ENCODE results near the gene POU6F1.
"Not testable (repeated sequence)": the region's sequence is repeated elsewhere in the genome, so short reads cannot be mapped to it uniquely, and the experiment has no call there.

Gene POU6F1

DNA sequence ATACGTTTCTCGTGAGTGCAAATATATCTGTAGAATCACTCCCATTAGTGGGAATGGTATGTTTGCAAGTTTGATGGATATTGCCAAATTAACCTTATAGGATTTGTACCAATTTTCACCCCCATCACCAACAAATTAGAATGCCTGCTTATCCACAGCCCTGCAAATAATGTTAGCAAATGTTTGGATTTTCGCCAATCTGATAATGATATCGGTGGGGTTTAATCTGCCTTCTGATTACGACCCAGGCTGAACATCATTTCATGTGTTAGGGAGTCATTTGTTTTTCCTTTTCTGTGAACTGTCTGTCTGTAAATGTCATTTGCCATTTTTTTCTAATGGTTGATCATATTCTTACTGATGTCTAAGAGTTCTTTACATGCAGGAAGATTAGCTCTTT lies 16.7 kb upstream of the POU6F1 start:
- in situ Hi-C loops (cut with MboI; ENCODE audit: low pct_unique_long_range_greater_than_20kb, low sequenced_read_pairs) = no loop called here
- DNase-seq = no peak

DNA sequence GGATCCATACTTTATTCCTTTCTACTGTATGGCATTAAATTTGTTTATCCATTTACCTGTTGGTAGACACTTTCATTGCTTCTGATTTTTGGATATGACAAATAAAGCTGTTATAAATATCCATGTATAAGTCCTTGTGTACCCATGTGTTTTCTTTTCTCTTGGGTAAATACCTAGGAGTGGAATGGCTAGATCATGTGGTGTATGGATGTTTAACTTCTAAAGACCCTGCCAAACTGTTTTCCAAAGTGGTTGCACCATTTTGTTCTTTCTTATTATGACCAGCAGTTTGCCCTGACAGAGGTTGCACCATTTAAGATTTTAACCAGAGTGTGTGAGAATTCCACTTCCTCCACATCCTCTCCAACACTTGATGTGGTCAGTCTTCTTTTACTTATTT lies 14.8 kb upstream of the POU6F1 start:
- DNase-seq = no peak
- in situ Hi-C loops (cut with MboI; ENCODE audit: low pct_unique_long_range_greater_than_20kb, low sequenced_read_pairs) = no loop called here

DNA sequence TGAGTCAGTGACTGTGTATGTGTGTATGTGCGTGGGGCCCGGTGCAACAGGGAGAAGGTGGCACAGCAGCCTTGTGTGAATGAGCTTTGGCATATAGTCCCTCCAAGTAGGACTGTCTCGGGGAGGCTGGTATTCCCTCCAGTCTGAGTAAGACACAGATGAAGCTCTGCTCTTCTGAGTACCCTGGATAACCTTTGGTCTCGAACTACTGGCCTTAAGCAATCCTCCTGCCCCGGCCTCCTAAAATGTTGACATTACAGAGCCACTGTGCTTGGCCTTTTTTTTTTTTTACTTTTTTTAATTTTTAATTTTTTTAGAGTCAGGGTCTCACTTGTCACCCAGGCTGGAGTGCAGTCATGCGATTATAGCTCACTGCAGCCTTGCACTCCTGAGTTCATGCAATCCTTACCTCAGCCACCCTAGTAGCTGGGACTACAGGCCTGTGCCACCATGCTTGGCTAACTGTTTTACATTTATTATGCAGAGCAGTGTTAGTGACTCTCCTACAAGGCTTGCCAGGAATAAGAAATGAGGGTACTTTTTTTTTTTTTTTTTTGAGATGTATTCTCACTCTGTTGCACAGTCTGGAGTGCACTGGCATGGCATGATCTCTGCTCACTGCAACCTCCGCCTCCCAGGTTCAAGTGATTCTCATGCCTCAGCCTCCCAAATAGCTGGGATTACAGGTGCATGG lies 11.4 kb upstream of the POU6F1 start:
- no peak for DNase-seq
- in situ Hi-C loops (cut with MboI; ENCODE audit: low pct_unique_long_range_greater_than_20kb, low sequenced_read_pairs) = no loop called here

DNA sequence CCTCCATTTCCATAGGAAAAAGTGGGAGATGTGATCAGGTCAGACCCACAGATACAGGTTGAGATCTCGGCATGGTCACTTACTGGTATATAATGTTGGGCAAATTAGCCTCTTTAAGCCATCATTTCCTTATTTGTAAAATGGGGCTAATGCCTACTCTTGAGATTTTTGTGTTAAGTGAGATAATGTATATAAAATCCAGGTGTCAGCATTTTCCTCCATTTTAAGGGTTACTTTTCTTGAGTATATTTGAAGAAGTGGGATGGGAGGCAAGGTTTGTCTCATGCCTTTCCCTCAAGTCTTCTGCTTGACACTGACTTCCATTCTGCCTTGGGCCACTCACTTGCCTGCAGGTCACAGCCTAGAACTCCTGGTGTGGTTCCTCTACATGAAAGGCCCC lies 10.1 kb upstream of the POU6F1 start:
- in situ Hi-C loops (cut with MboI; ENCODE audit: low pct_unique_long_range_greater_than_20kb, low sequenced_read_pairs) = no loop called here
- DNase-seq = no peak

DNA sequence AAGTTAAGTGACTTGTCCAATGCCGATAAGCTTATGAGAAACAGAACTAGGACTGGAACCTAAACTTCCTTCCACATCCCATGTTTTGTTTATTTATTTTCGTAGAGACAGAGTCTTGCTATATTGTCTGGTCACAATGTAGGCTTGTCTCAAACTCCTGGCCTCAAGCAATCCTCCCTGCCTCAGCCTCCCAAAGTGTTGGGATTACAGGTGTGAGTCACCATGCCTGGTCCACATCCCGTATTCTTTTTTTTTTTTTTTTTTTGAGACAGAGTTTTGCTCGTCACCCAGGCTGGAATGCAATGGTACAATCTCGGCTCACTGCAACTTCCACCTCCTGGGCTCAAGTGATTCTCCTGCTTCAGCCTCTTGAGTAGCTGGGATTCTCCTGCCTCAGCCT lies 9.2 kb upstream of the POU6F1 start:
- DNase-seq; in situ Hi-C loops (cut with MboI; ENCODE audit: low pct_unique_long_range_greater_than_20kb, low sequenced_read_pairs): not testable (repeated sequence)

DNA sequence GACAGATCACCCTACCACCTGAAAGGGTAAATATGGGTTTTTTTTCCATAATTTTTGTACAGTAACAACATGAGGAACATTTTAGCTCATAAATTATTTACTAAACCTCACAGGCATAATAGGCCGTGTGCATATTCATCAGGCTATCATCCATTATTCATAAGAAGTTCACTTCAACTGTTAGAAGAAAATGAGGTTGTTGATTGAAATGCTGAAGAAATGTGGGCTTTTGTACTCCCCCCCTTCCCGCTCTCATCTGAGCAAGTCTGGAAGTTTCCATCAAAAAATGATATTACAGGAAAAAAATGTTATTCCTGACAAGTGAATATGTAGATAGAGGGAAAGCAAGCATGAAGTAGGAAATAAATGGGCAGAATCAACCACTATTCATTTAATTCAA lies 7.9 kb upstream of the POU6F1 start:
- DNase-seq = no peak
- in situ Hi-C loops (cut with MboI; ENCODE audit: low pct_unique_long_range_greater_than_20kb, low sequenced_read_pairs) = no loop called here

DNA sequence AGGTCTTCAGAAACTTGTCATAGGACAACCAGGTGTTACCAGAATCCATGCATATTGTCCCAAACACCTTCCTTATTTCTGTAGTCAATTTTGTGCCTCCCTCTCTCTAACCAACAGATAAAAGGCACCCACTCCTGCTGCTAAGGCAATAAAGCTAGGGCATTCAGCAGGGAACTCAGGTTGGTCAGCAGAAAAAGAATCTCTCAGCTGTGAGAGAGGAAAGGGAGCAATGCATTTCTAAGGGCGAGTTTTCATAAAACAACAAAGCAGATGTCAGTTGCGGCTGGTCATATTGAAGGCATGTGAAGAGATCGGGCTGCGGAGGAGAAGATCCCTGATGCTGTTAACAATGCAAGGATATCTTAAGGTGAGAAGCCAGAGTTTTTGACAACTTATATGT lies 7.4 kb upstream of the POU6F1 start:
- DNase-seq = no peak
- in situ Hi-C loops (cut with MboI; ENCODE audit: low pct_unique_long_range_greater_than_20kb, low sequenced_read_pairs) = no loop called here

DNA sequence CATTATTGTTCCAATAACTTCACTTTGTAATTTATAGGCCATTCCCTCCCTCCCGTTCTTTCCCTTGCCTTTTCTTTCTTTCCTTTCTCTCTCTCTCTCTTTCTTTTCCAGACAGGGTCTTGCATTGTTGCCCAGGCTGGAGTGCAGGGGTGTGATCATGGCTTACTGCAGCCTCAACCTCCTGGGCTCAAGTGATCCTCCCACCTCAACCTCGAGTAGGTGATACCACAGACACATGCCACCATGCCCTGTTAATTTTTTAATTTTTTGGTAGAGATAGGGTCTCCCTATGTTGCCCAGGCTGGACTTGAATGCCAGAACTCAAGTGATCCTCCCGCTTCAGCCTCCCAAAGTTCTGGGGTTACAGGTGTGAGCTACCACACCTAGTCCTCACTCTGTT lies 6.8 kb upstream of the POU6F1 start:
- DNase-seq = no peak
- in situ Hi-C loops (cut with MboI; ENCODE audit: low pct_unique_long_range_greater_than_20kb, low sequenced_read_pairs) = no loop called here

DNA sequence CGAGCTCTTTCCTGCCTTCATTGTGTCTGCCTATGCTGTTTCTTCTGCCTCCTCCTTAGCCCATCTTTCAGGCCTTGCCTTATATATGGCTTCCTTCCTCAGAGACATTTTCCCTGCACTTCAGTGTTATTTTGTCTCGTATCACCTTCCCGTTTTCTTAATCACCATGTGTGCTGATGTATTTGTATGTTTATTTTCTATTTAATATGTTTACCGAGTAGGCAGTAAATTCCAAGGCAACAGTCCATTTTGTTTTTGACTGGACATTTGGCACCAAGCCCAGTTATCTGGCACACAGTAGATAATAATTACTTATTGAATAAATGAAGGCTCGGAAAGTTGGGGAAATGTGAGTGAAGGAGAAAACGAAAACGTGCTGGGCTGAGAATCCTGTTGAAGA lies 4.6 kb upstream of the POU6F1 start:
- in situ Hi-C loops (cut with MboI; ENCODE audit: low pct_unique_long_range_greater_than_20kb, low sequenced_read_pairs) = no loop called here
- no peak for DNase-seq

DNA sequence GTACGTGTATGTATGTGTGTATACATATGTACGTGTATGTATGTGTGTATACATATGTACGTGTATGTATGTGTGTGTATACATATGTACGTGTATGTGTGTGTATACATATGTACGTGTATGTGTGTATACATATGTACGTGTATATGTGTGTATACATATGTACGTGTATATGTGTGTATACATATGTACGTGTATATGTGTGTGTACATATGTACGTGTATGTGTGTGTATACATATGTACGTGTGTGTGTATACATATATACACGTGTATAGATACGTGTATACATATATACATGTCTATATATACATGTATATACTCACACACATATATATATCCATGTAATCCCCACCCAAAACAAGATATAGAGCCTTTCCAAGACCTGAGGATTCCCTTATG lies 2.0 kb upstream of the POU6F1 start:
- DNase-seq; in situ Hi-C loops (cut with MboI; ENCODE audit: low pct_unique_long_range_greater_than_20kb, low sequenced_read_pairs): not testable (repeated sequence)

DNA sequence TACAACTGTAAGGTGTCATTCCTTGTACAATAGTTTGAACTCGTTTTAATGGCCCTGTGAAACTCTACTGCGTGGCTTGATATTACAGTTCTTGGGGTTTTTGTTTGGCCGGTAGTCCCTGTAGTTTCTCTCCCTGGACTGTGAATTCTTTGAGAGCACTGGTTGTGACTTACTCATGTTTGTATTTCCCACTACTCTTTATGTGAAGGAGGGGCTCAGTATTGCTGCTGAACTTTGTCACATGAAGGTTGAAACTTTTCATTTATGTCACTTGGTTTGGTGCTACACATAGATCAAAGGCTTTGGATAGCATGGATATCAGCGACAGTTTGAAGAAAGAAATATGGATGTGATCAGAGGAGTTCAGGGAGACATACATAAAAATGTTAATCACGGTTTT lies 1.5 kb upstream of the POU6F1 start:
- in situ Hi-C loops (cut with MboI; ENCODE audit: low pct_unique_long_range_greater_than_20kb, low sequenced_read_pairs) = no loop called here
- no peak for DNase-seq

DNA sequence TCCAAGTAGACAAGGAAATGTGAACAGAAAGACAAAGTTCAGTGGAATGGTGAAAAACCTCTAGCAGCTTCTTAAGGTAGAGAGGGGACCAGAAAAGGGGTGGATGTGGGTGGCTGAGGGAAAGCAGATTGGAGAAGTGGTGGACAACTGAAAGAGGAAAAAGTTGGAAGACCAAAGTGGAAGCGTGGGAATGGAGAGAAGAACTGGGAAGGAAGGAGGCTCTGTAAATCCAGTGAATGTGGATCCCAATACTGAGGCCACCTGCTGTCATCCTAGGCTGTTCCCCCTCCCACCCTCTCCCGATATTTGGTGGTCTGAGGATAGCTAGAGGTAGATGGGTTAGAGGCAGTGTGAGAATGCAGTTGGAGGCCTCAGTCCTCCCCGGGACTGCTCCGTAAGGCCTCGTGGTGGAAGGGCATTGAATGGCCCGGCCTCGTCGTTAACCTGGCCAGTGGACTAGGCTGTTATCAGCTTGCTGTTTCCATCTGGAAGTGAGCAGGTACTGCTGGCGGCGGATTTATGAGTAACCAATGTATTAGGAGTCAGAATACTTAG lies 822 bp upstream of the POU6F1 start:
- in situ Hi-C loops (cut with MboI; ENCODE audit: low pct_unique_long_range_greater_than_20kb, low sequenced_read_pairs) = no loop called here
- DNase-seq = no peak

DNA sequence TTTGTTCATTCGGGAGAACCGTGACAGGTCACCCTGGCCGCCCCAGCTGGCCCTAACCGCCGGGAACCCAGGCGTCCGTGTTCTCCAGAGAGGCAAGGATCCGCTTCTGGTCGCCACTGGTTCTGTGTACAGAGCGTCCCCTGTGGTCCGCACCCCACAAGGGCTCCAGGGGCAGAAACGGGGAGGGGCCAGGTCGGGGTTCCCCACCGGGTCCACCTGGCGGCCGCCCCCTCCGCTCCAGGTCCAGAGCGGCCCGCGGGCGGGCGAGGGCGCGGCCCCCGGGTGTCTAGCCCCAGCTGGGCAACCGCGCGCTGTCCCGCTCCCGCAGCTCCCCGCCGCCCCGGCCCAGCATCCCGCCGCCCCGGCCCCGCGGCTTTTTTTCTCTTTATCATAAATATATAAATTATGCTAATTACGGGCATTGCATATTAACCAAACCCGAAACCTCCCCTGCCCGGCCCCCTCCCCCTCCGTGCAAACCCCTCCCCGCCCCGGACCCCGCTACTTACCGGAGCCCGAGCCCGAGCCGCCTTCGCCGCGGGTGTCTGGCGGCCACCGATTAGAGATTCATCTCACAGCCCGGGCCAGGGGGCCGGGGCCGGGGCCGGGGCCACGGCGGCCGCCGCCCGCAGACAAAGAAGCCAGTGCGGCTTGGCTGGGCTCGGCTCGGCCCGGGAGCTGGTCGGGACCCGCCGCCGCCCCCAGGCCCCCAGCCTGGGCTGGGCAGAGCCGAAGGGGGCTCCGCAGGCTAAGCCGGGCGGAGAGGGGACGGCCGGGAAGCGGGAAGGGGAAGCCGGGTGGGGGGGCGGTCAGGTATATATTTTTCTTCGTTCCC lies 512 bp downstream of the POU6F1 start:
- DNase-seq = peak; percentile 30
- in situ Hi-C loops (cut with MboI; ENCODE audit: low pct_unique_long_range_greater_than_20kb, low sequenced_read_pairs) = no loop called here

DNA sequence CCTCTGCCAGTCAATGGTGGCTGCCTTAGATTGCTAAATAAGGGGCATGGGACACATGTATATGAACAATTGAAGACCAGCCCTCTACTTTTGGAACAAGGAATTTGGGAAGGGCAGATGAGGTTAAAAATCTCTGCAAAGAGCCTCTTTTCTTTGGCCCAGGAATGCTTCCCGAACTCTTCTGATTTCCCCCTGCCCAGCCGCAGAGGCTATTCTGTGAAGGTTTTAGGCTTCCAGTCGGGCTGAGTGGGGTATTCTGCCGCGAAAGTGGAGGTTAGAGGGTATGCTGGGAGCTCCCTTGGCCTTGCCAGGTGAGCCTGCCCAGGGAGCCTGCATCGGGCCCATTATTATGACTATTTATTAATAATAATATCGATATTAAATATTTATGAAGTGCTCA lies 1.2 kb downstream of the POU6F1 start:
- DNase-seq = no peak
- in situ Hi-C loops (cut with MboI; ENCODE audit: low pct_unique_long_range_greater_than_20kb, low sequenced_read_pairs) = no loop called here

DNA sequence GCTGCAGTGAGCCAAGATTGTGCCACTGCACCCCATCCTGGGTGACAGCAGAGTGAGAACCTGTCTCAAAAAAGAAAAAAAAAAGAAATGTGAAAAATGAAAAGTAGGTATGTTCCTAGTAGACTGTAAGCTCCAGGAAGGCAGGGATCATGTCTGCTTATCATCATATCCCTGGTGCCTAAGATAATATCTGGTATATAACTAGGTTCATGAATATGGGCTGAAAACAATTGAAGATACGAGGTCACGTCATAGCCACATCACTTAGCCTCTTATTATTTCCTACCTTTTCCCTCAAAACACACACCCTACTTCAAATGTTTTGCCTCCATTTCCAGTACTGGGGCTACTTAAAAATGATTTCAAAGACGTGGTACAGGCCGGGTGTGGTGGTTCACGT lies 3.0 kb downstream of the POU6F1 start:
- in situ Hi-C loops (cut with MboI; ENCODE audit: low pct_unique_long_range_greater_than_20kb, low sequenced_read_pairs) = no loop called here
- DNase-seq = no peak

DNA sequence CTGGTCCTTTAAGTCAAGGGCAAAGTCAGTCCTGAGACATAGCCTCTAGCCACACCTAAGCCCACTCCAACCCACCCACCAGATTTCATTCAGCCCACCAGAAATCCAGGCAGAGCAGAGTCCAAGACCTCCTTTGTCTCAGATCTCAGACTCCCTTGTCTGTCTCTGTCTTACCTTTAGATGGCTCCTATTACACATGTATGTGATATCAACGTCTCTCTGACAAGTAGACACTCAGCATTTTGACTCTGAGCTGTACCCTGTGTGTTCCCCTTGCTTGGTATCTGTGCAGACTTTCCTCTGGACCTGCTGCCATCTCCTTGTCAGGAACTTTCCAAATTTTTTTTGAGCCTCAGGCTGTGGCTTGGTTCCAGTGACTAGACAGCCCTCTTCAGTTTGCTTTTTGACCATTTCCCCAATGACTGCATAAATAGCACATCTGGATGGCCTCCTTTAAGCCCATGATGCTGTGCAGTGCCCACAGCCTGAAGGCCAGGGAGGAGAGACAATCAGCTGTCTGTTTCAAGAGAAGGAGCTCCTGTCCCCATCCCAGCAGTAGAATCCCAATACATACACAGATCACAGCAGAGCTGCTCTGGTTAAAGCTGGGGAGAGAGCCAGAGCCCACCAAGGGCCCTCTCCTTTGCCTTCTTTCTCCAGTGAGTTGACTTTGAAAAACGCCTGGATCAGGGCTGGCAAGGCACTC lies 7.0 kb downstream of the POU6F1 start:
- in situ Hi-C loops (cut with MboI; ENCODE audit: low pct_unique_long_range_greater_than_20kb, low sequenced_read_pairs) = no loop called here
- DNase-seq = no peak

DNA sequence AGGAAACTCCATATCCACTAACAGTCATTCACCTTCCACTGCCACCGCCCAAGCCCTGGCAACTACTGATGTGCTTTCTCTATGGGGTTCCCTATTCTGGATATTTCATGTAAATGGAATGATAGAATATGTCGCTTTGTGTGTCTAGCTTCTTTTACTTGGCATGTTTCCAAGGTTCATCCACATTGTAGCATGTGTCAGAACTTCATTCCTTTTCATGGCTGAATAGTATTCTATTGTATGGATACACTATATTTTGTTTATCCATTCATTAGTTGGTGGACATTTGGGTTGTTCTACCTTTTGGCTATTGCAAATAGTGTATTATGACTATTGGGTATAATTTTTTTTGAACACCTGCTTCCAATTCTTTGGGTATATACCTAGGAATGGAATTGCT lies 8.6 kb downstream of the POU6F1 start:
- in situ Hi-C loops (cut with MboI; ENCODE audit: low pct_unique_long_range_greater_than_20kb, low sequenced_read_pairs) = no loop called here
- DNase-seq = no peak

DNA sequence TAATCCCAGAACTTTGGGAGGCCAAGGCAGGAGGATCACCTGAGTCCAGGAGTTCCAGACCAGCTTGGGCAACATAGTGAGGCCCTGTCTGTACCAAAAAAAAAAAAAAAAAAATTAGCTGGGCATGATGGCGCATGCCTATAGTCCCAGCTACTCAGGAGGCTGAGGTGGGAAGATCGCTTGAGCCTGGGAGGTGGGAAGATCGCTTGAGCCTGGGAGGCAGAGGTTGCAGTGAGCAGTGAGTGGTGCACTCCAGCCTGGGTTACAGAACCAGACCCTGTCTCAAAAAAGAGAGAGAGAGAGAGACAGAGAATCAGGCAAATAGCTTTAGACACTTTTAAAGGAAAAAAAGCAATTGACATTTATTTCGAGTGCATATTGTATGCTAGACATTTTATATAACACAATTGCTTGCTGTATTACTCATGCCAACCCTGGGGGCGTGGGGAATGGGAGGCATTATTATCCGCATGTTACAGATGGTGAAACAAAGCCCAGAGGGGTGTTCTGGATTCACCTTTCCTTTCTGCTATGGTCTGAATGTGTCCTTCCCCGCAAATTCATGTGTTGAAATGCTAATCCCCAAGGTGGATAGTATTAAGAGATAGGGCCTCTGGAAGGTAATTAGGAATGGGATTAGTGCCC lies 9.7 kb downstream of the POU6F1 start:
- in situ Hi-C loops (cut with MboI; ENCODE audit: low pct_unique_long_range_greater_than_20kb, low sequenced_read_pairs) = no loop called here
- no peak for DNase-seq

DNA sequence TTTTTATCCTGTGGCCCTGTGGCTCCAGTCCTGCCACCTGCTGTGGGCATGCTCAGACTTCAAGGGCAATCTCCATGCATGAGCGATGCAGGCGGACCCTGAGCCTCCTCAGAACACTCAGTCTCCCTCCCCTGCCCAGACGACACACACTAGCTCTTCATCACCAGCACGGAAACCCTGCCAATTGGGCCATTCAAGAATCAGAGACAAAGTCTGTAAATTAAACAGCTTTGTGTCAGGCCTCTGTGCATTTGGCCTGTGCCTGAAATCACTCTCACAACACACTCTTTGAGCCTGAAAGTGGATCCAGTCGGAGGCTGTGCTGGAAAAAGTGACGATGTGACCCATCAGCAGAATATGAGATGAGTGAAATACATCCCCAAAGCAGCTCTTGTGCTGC lies 12.5 kb downstream of the POU6F1 start:
- in situ Hi-C loops (cut with MboI; ENCODE audit: low pct_unique_long_range_greater_than_20kb, low sequenced_read_pairs) = no loop called here
- DNase-seq = no peak

DNA sequence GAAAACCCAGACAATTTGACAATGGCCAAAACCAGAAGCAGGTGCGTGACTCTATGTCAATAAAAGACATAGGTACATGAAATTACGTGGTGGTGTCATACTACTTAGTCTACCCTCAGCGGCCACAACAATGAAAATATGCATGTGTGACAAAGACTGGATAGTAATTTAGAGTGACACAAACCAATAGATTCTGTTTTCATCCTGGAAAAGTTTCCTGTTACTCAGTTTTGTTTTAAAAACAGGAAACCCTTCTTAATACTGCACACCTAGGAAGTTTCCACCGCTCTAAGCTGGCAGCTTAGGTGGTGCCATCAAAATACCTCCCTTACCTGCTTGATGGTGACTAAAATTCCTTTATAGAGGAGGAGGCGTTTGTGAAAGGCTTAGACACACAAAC lies 15.1 kb downstream of the POU6F1 start:
- no peak for DNase-seq

More for the DNA sequence above, 15.1 kb downstream of the POU6F1 start:
- in situ Hi-C loops (cut with MboI; ENCODE audit: low pct_unique_long_range_greater_than_20kb, low sequenced_read_pairs) = no loop called here
